Islet precursor cell (in vitro differentiated cells): Measurements from ENCODE around the gene TLE3.

Source experiments
- DNase-seq: peaks from one replicate; pipeline ENCODE4 v3.0.0-alpha.2; 2018

TLE3 gene

GRCh38 chr15:69998541-69999391, 99.0 kb downstream of the TLE3 start:
- no peak for DNase-seq

DNA sequence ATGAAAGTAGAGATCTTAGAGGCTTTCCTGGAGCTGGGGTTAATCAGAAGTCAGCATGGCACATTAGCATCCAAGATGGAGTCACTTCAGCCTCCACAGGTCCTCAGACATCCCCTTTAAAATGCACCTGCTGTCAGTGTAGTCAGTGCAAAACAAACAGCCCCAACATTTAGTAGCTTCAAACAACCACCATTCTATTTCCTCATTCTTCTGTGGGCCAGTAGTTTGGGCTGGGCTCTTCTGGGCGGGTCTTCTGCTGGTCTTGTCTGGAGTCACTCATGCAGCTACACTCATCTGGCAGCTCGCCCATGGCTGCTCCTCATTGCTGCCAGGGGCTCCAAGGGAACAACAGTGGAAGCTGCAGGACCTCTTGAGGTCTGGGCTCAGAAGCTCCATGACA, 99.9 kb downstream of the TLE3 start:
- DNase-seq = no peak
